Liver (tissue), 9 donors: ENCODE results near the gene QDPR. TPM values are rescaled to one million over a fixed set of nuclear protein-coding genes. Genes with fewer than 3 reads are reported as not detected.

ENCODE experiments used
- DNase-seq: peaks from one replicate; pipeline ENCODE4 v3.0.0-alpha.2; 2017; ENCODE audit warnings: low spot score
- H3K27ac ChIP-seq, 2 donors: one replicate each; pipeline ENCODE4 v1.7.0; 2013; ENCODE audit warnings: inconsistent platforms in 2 of 2, low read length in 2 of 2, control low read depth in 1 of 2, low read depth in 1 of 2, mild to moderate bottlenecking in 1 of 2
- H3K27me3 ChIP-seq, 4 donors: one replicate each; pipeline versions ENCODE4 v1.6.1 to v1.7.0; 2013; ENCODE audit warnings: low read length in 3 of 4, inconsistent platforms in 1 of 4, mild to moderate bottlenecking in 1 of 4, moderate library complexity in 1 of 4; ENCODE audit not compliant: control insufficient read depth in 4 of 4, insufficient read depth in 4 of 4
- H3K36me3 ChIP-seq, 4 donors: one replicate each; pipeline versions ENCODE4 v1.6.1 to v1.7.0; 2013; ENCODE audit warnings: low read length in 3 of 4, mild to moderate bottlenecking in 3 of 4, low read depth in 1 of 4, moderate library complexity in 1 of 4; ENCODE audit not compliant: control insufficient read depth in 4 of 4, insufficient read depth in 3 of 4
- H3K4me1 ChIP-seq, 4 donors: one replicate each; pipeline versions ENCODE4 v1.6.1 to v1.7.0; 2013; ENCODE audit warnings: low read length in 3 of 4, mild to moderate bottlenecking in 3 of 4, moderate library complexity in 1 of 4; ENCODE audit not compliant: control insufficient read depth in 4 of 4, insufficient read depth in 4 of 4
- H3K4me3 ChIP-seq, 3 donors: one replicate each; pipeline versions ENCODE4 v1.6.1 to v1.7.0; 2013; ENCODE audit warnings: low read length in 3 of 3, control low read depth in 1 of 3, low read depth in 1 of 3, mild to moderate bottlenecking in 1 of 3
- H3K9ac ChIP-seq, 2 donors: one replicate each; pipeline ENCODE4 v1.7.0; 2013; ENCODE audit warnings: low read length in 2 of 2, mild to moderate bottlenecking in 2 of 2, moderate library complexity in 2 of 2, control low read depth in 1 of 2, low read depth in 1 of 2
- H3K9me3 ChIP-seq, 4 donors: one replicate each; pipeline versions ENCODE4 v1.6.1 to v1.7.0; 2013; ENCODE audit warnings: low read length in 3 of 4; ENCODE audit not compliant: control insufficient read depth in 4 of 4
- EGR1 ChIP-seq, 2 donors: IDR thresholded peaks; 2 replicates each; pipeline ENCODE4 v1.6.1; 2016 to 2018; ENCODE audit warnings: antibody characterized with exemption in 2 of 2, low read depth in 2 of 2
- FOXA1 ChIP-seq: IDR thresholded peaks from 2 replicates; pipeline ENCODE4 v1.6.1; 2016; ENCODE audit warnings: antibody characterized with exemption
- FOXA2 ChIP-seq: IDR thresholded peaks from 2 replicates; pipeline ENCODE4 v1.6.1; 2016; ENCODE audit warnings: antibody characterized with exemption
- GABPA ChIP-seq, 2 donors: IDR thresholded peaks in 1 of 2; conservative IDR thresholded peaks in 1 of 2; 2 replicates each; pipeline ENCODE4 v1.6.1; 2016; ENCODE audit warnings: antibody characterized with exemption in 2 of 2, mild to moderate bottlenecking in 1 of 2, moderate library complexity in 1 of 2
- HNF4A ChIP-seq, 2 donors: conservative IDR thresholded peaks; 2 replicates each; pipeline ENCODE4 v1.6.1; 2016; ENCODE audit warnings: antibody characterized with exemption in 2 of 2, mild to moderate bottlenecking in 2 of 2
- HNF4G ChIP-seq: IDR thresholded peaks from 2 replicates; pipeline ENCODE4 v1.6.1; 2016; ENCODE audit warnings: antibody characterized with exemption
- JUND ChIP-seq, 2 donors: IDR thresholded peaks; 2 replicates each; pipeline ENCODE4 v1.6.1; 2016; ENCODE audit warnings: antibody characterized with exemption in 2 of 2
- MAX ChIP-seq: IDR thresholded peaks from 2 replicates; pipeline ENCODE4 v1.6.1; 2016; ENCODE audit warnings: antibody characterized with exemption
- NR2F2 ChIP-seq: IDR thresholded peaks from 2 replicates; pipeline ENCODE4 v1.6.1; 2016; ENCODE audit warnings: antibody characterized with exemption
- RAD21 ChIP-seq, 2 donors: IDR thresholded peaks; 2 replicates each; pipeline ENCODE4 v1.6.1; 2016; ENCODE audit warnings: antibody characterized with exemption in 2 of 2, mild to moderate bottlenecking in 2 of 2
- REST ChIP-seq: IDR thresholded peaks from 2 replicates; pipeline ENCODE4 v1.6.1; 2016; ENCODE audit warnings: antibody characterized with exemption, mild to moderate bottlenecking
- RXRA ChIP-seq, 2 donors: IDR thresholded peaks; 2 replicates each; pipeline ENCODE4 v1.6.1; 2017 to 2018; ENCODE audit warnings: antibody characterized with exemption in 2 of 2, mild to moderate bottlenecking in 1 of 2
- SP1 ChIP-seq: IDR thresholded peaks from 2 replicates; pipeline ENCODE4 v1.6.1; 2018; ENCODE audit warnings: antibody characterized with exemption, mild to moderate bottlenecking
- TAF1 ChIP-seq: conservative IDR thresholded peaks from 2 replicates; pipeline ENCODE4 v1.6.1; 2016; ENCODE audit warnings: antibody characterized with exemption, mild to moderate bottlenecking
- YY1 ChIP-seq: IDR thresholded peaks from 2 replicates; pipeline ENCODE4 v1.6.1; 2016; ENCODE audit warnings: antibody characterized with exemption, mild to moderate bottlenecking
- ZBTB33 ChIP-seq: IDR thresholded peaks from 2 replicates; pipeline ENCODE4 v1.6.1; 2016; ENCODE audit warnings: antibody characterized with exemption
- WGBS: extraction: QIAGEN DNeasy Blood & Tissue Kit; methylation state at CpG from one replicate; pipeline ENCODE4 v1.1.7; 2013; 5-methylcytosine and 5-hydroxymethylcytosine counted together
- polyA plus RNA-seq, 2 donors: library from polyadenylated mRNA; stranded (reverse) in 1 of 2; unstranded in 1 of 2; fragments of 200-250 nt in 1 of 2; fragments of >200 nt in 1 of 2; fragmentation: Nextera tagmentation in 1 of 2; extraction: Ambion mirVana in 1 of 2; gene quantifications; one replicate each; pipeline versions ENCODE4 v1.2.1 to v1.2.3, GENCODE V29; 2013 to 2015
- total RNA-seq, 2 donors: library from RNA; depleted of rRNA; stranded (reverse); fragments of >200 nt; gene quantifications; one replicate each; pipeline ENCODE4 v1.2.3, GENCODE V29; 2014
- TF ChIP-seq, protein P1 (sequence below): IDR thresholded peaks from 2 replicates; pipeline ENCODE4 v1.6.1; 2016; ENCODE audit warnings: antibody characterized with exemption
- TF ChIP-seq, protein P2 (sequence below): fragments of 150-350 bp; IDR thresholded peaks from 2 replicates; pipeline ENCODE4 v1.5.1; 2017; ENCODE audit warnings: improper control_type of control experiment, low read depth, low read length; ENCODE audit not compliant: missing input control
- donor health status: healthy.
- donor health status: healthy.
- donor health status: healthy.
- donor health status: healthy.
- donor health status: healthy.

Gene QDPR
- total and polyA plus RNA-seq, 4 donors = 38.0 to 137 (median 104) TPM

- Histone ChIP-seq H3K4me1 (no peaks in the 10 kb centered on the region), H3K9ac (no peak overlapping the region), H3K27me3 (no peaks in the 10 kb centered on the region), H3K27ac (no peak overlapping the region), H3K4me3 (no peak overlapping the region), H3K36me3 (no peaks in the 10 kb centered on the region), H3K9me3 (peaks cover 0 to 5% (median 2%) of the 10 kb centered on the region in 4 donors)
- no peak for DNase-seq
- 92% methylated on average over 1 of the region's 1 CpG for WGBS
- TF ChIP-seq FOXA1 (no peak), EGR1 (IDR thresholded peaks at IDR 0.05; ENCODE audit: low read depth in 2 of 2) (no peak), HNF4A (conservative IDR thresholded peaks at IDR 0.05) (no peak)
Observed at GRCh38 chr4:17463606-17464005, 48.3 kb downstream of the QDPR start.

- Histone ChIP-seq H3K27ac (no peak overlapping the region), H3K9ac (no peak overlapping the region), H3K27me3 (no peaks in the 10 kb centered on the region), H3K9me3 (peaks cover 0 to 4% (median 0%) of the 10 kb centered on the region in 4 donors), H3K4me3 (no peak overlapping the region), H3K4me1 (peaks cover 0 to 6% (median 0%) of the 10 kb centered on the region in 4 donors), H3K36me3 (no peaks in the 10 kb centered on the region)
- TF ChIP-seq RAD21 (IDR thresholded peaks at IDR 0.05) (no peak), TAF1 (no peak), RXRA (IDR thresholded peaks at IDR 0.05) (no peak), MAX (no peak), REST (no peak), HNF4G (no peak), SP1 (no peak), FOXA2 (no peak), GABPA (IDR thresholded peaks at IDR 0.05 in 1 of 2, conservative IDR thresholded peaks at IDR 0.05 in 1 of 2) (no peak), HNF4A (conservative IDR thresholded peaks at IDR 0.05) (no peak), JUND (IDR thresholded peaks at IDR 0.05) (no peak), YY1 (no peak), EGR1 (IDR thresholded peaks at IDR 0.05; ENCODE audit: low read depth in 2 of 2) (no peak), FOXA1 (no peak), ZBTB33 (no peak), NR2F2 (no peak)
- TF ChIP-seq, protein P1, sequence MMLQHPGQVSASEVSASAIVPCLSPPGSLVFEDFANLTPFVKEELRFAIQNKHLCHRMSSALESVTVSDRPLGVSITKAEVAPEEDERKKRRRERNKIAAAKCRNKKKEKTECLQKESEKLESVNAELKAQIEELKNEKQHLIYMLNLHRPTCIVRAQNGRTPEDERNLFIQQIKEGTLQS = no peak
- TF ChIP-seq, protein P2, sequence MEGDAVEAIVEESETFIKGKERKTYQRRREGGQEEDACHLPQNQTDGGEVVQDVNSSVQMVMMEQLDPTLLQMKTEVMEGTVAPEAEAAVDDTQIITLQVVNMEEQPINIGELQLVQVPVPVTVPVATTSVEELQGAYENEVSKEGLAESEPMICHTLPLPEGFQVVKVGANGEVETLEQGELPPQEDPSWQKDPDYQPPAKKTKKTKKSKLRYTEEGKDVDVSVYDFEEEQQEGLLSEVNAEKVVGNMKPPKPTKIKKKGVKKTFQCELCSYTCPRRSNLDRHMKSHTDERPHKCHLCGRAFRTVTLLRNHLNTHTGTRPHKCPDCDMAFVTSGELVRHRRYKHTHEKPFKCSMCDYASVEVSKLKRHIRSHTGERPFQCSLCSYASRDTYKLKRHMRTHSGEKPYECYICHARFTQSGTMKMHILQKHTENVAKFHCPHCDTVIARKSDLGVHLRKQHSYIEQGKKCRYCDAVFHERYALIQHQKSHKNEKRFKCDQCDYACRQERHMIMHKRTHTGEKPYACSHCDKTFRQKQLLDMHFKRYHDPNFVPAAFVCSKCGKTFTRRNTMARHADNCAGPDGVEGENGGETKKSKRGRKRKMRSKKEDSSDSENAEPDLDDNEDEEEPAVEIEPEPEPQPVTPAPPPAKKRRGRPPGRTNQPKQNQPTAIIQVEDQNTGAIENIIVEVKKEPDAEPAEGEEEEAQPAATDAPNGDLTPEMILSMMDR = no peak
- no peak for DNase-seq
- WGBS = 46% methylated on average over 1 of the region's 1 CpG
Observed at GRCh38 chr4:17450269-17450804, 61.6 kb downstream of the QDPR start.
